HCT116 (cell line): ENCODE measurements around the gene WWP2. TPM values are rescaled to one million over a fixed set of nuclear protein-coding genes. Genes with fewer than 3 reads are reported as not detected.

ENCODE experiments used
- ATAC-seq: fragments of 200-7000 bp; cut with Tn5 transposase; 2 replicates; pipeline ENCODE4 v1.9.1; 2020; ENCODE audit warnings: mild to moderate bottlenecking, moderate library complexity
- BruUV-seq: library from RNA; stranded (reverse); fragments of 400-500 nt; replicated peaks from 2 replicates; lab custom pipeline; 2021; lab: Mats Ljungman, UMichigan
- CTCF ChIA-PET: fragments of 300-600 bp; sonication (Branson Sonifier 250); formaldehyde crosslinking; loops from one replicate; lab custom pipeline; 2021; ENCODE audit warnings: antibody characterized with exemption; lab: Charles Lee
- POLR2A ChIA-PET: fragments of 300-600, 350-600 bp; sonication (Branson Sonifier 250); formaldehyde crosslinking; loops from one replicate; lab custom pipeline; 2021; ENCODE audit warnings: antibody characterized with exemption; lab: Charles Lee
- RAD21 ChIA-PET, 2 experiments: fragments of 300-600 bp; sonication (Branson Sonifier 250); formaldehyde crosslinking; loops; one replicate each; lab custom pipeline; 2023; ENCODE audit warnings: low total read pairs in 2 of 2; ENCODE audit not compliant: uncharacterized antibody in 2 of 2, unreplicated experiment in 2 of 2, low non-redundant PET in 1 of 2; lab: Charles Lee
- DNase-seq: peaks from one replicate; pipeline ENCODE4 v3.0.0-alpha.2; 2010; ENCODE audit warnings: low read depth, low spot score
- H2AFZ ChIP-seq: fragments of 200-600 bp; shearing (Covaris generic), sonication (generic); 2 replicates; pipeline ENCODE4 v1.6.1; 2017; ENCODE audit warnings: low read depth, mixed run types, mixed read lengths, antibody characterized with exemption, low read length; ENCODE audit not compliant: poor library complexity, severe bottlenecking
- H3K27ac ChIP-seq: 2 replicates; pipeline ENCODE4 v1.5.1; 2012; ENCODE audit warnings: low read depth, low read length
- H3K27me3 ChIP-seq: fragments of 200-600 bp; sonication (generic); 2 replicates; pipeline ENCODE4 v1.6.1; 2016; ENCODE audit warnings: mixed run types, low read length, mixed read lengths; ENCODE audit not compliant: insufficient read depth
- H3K36me3 ChIP-seq, 2 experiments: fragments of 200-500 bp in 1 of 2; fragments of 200-600 bp in 1 of 2; sonication (Bioruptor generic) in 1 of 2; sonication (generic) in 1 of 2; 2 replicates each; pipeline versions ENCODE4 v1.5.1 to v1.6.1; 2014 to 2016; ENCODE audit warnings: low read length in 2 of 2, inconsistent platforms in 1 of 2, mixed read lengths in 1 of 2, mixed run types in 1 of 2; ENCODE audit not compliant: insufficient read depth in 2 of 2, control insufficient read depth in 1 of 2
- H3K4me1 ChIP-seq, 2 experiments: fragments of 200-600 bp in 1 of 2; sonication (generic) in 1 of 2; 2 replicates each; pipeline versions ENCODE4 v1.5.1 to v1.6.1; 2012 to 2017; ENCODE audit warnings: low read length in 2 of 2, inconsistent platforms in 1 of 2, mild to moderate bottlenecking in 1 of 2, mixed read lengths in 1 of 2, mixed run types in 1 of 2, moderate library complexity in 1 of 2; ENCODE audit not compliant: insufficient read depth in 2 of 2, control insufficient read depth in 1 of 2
- H3K4me2 ChIP-seq: fragments of 200-600 bp; sonication (generic); 2 replicates; pipeline ENCODE4 v1.6.1; 2017; ENCODE audit warnings: mixed run types, low read length, mixed read lengths
- H3K4me3 ChIP-seq, 2 experiments: fragments of 200-600 bp in 1 of 2; sonication (generic) in 1 of 2; replicated peaks in 1 of 2; 2 replicates each; pipeline ENCODE4 v1.5.1; 2011 to 2016; ENCODE audit warnings: low read length in 2 of 2, control low read depth in 1 of 2, low read depth in 1 of 2, mild to moderate bottlenecking in 1 of 2, mixed read lengths in 1 of 2, mixed run types in 1 of 2
- H3K79me2 ChIP-seq: fragments of 200-600 bp; sonication (generic); 2 replicates; pipeline ENCODE4 v1.6.1; 2017; ENCODE audit warnings: mild to moderate bottlenecking, mixed run types, low read length, moderate library complexity, mixed read lengths; ENCODE audit not compliant: insufficient read depth
- H3K9ac ChIP-seq: fragments of 200-600 bp; sonication (generic); 2 replicates; pipeline ENCODE4 v1.6.1; 2016; ENCODE audit warnings: low read length, mixed read lengths
- H3K9me2 ChIP-seq: fragments of 200-600 bp; sonication (generic), shearing (Covaris generic); 2 replicates; pipeline ENCODE4 v1.6.1; 2017; ENCODE audit warnings: mixed run types, mild to moderate bottlenecking, moderate library complexity; ENCODE audit not compliant: insufficient read depth
- H3K9me3 ChIP-seq, 2 experiments: fragments of 200-500 bp in 1 of 2; fragments of 200-600 bp in 1 of 2; sonication (Bioruptor generic) in 1 of 2; sonication (generic) in 1 of 2; 2 replicates each; pipeline ENCODE4 v1.6.1; 2014 to 2017; ENCODE audit warnings: low read length in 2 of 2, mixed read lengths in 2 of 2, inconsistent platforms in 1 of 2, low read depth in 1 of 2, mild to moderate bottlenecking in 1 of 2, mixed run types in 1 of 2, moderate library complexity in 1 of 2; ENCODE audit not compliant: control insufficient read depth in 1 of 2, insufficient read depth in 1 of 2
- H4K20me1 ChIP-seq: fragments of 200-600 bp; sonication (generic), shearing (Covaris generic); 2 replicates; pipeline ENCODE4 v1.6.1; 2017; ENCODE audit warnings: mixed run types, mild to moderate bottlenecking, moderate library complexity; ENCODE audit not compliant: insufficient read depth
- CBX3 ChIP-seq: IDR thresholded peaks from 2 replicates; pipeline ENCODE4 v1.6.1; 2012; ENCODE audit warnings: low read depth
- CEBPB ChIP-seq: IDR thresholded peaks from 2 replicates; pipeline ENCODE4 v1.6.1; 2012; ENCODE audit warnings: low read depth
- EGR1 ChIP-seq: IDR thresholded peaks from 2 replicates; pipeline ENCODE4 v1.6.1; 2012; ENCODE audit warnings: low read depth
- ELF1 ChIP-seq: IDR thresholded peaks from 2 replicates; pipeline ENCODE4 v1.6.1; 2012; ENCODE audit warnings: low read depth, borderline replicate concordance
- EZH2 ChIP-seq: fragments of 200-600 bp; sonication (generic); IDR thresholded peaks from 2 replicates; pipeline ENCODE4 v1.6.1; 2017; ENCODE audit warnings: antibody characterized with exemption, mixed run types
- EZH2phosphoT487 ChIP-seq: fragments of 200-600 bp; IDR thresholded peaks from 2 replicates; pipeline ENCODE4 v1.6.1; 2018; ENCODE audit warnings: antibody characterized with exemption, borderline replicate concordance
- FOSL1 ChIP-seq: IDR thresholded peaks from 2 replicates; pipeline ENCODE4 v1.6.1; 2012; ENCODE audit warnings: low read depth
- POLR2A ChIP-seq: IDR thresholded peaks from 2 replicates; pipeline ENCODE4 v1.7.0; 2011; ENCODE audit warnings: borderline replicate concordance; ENCODE audit not compliant: insufficient read depth, insufficient read length; ENCODE audit errors: extremely low read depth
- POLR2AphosphoS5 ChIP-seq: IDR thresholded peaks from 2 replicates; pipeline ENCODE4 v1.6.1; 2011; ENCODE audit warnings: mild to moderate bottlenecking, low read depth, low read length, moderate library complexity
- RAD21 ChIP-seq: IDR thresholded peaks from 2 replicates; pipeline ENCODE4 v1.6.1; 2012; ENCODE audit warnings: low read depth, mild to moderate bottlenecking
- SIN3A ChIP-seq: IDR thresholded peaks from 2 replicates; pipeline ENCODE4 v1.6.1; 2012; ENCODE audit warnings: low read depth
- SP1 ChIP-seq: IDR thresholded peaks from 2 replicates; pipeline ENCODE4 v1.6.1; 2012; ENCODE audit warnings: low read depth
- TCF7L2 ChIP-seq: IDR thresholded peaks from 2 replicates; pipeline ENCODE4 v1.7.0; 2011; ENCODE audit warnings: borderline replicate concordance, inconsistent platforms; ENCODE audit not compliant: insufficient read depth, insufficient read length; ENCODE audit errors: extremely low read depth
- YY1 ChIP-seq: IDR thresholded peaks from 2 replicates; pipeline ENCODE4 v1.6.1; 2011; ENCODE audit warnings: low read length, low read depth, moderate library complexity, mild to moderate bottlenecking; ENCODE audit not compliant: insufficient replicate concordance; ENCODE audit errors: extremely low read depth
- intact Hi-C: fragments of 100-400 bp; cut with micrococcal nuclease; formaldehyde crosslinking; loops from 2 replicates; pipeline ENCODE4 v1.10.0; 2022
- total RNA-seq: library from RNA; stranded (reverse); gene quantifications from one replicate; pipeline ENCODE4 v1.2.1, GENCODE V29; 2021; ENCODE audit not compliant: unreplicated experiment
- TF ChIP-seq, protein P1 (sequence below): IDR thresholded peaks from 2 replicates; pipeline ENCODE4 v1.6.1; 2012
- TF ChIP-seq, protein P2 (sequence below): IDR thresholded peaks from 2 replicates; pipeline ENCODE4 v1.6.1; 2012; ENCODE audit warnings: low read depth
- TF ChIP-seq, protein P3 (sequence below): IDR thresholded peaks from 2 replicates; pipeline ENCODE4 v1.6.1; 2011; ENCODE audit warnings: mild to moderate bottlenecking, low read length, moderate library complexity; ENCODE audit not compliant: insufficient replicate concordance; ENCODE audit errors: extremely low read depth
- TF ChIP-seq, protein P4 (sequence below): IDR thresholded peaks from 2 replicates; pipeline ENCODE4 v1.6.1; 2012

WWP2 gene
- total RNA-seq, 1 experiment from 2014 or later = 44.2 TPM

DNA sequence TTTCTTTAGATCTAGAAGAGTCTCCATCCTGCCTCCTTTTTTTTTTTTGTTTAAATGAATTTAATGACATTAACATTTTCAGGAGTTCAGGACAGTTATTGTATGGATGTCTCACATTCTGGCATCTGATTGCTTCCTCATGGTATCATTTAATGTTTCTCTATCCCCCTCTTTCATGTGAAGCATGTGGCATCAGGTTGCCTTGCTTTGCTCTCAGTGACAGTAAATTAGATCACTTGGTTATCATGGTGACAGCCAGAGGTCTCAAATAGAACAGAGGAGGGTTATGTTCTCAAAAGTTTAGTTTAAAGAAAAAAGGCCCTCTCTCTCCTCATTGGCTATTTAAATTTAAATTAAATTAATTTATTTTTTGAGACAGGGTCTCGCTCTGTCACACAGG, 74.1 kb downstream of the WWP2 start:
- H3K9me2 ChIP-seq = no peaks in the 10 kb centered on the region
- no peaks in the 10 kb centered on the region for H4K20me1 ChIP-seq
- DNase-seq (no peak), ATAC-seq (no peak)
- no peaks in the 10 kb centered on the region for H3K9me3 ChIP-seq
- no peak overlapping the region for H3K27ac ChIP-seq
- CTCF ChIA-PET = no interaction called here
- H3K27me3 ChIP-seq = no peaks in the 10 kb centered on the region
- no peaks in the 10 kb centered on the region for H3K79me2 ChIP-seq
- no peak overlapping the region for H2AFZ ChIP-seq
- H3K4me2 ChIP-seq = no peak overlapping the region
- intact Hi-C loops = no loop called here
- TF ChIP-seq POLR2AphosphoS5 (no peak), FOSL1 (no peak), EZH2phosphoT487 (no peak), EGR1 (no peak), POLR2A (no peak), TCF7L2 (no peak), SIN3A (no peak), CBX3 (no peak), EZH2 (no peak), SP1 (no peak), ELF1 (no peak), RAD21 (no peak), YY1 (no peak), CEBPB (no peak)
- TF ChIP-seq, protein P1, sequence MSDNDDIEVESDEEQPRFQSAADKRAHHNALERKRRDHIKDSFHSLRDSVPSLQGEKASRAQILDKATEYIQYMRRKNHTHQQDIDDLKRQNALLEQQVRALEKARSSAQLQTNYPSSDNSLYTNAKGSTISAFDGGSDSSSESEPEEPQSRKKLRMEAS = no peak
- TF ChIP-seq, protein P2, sequence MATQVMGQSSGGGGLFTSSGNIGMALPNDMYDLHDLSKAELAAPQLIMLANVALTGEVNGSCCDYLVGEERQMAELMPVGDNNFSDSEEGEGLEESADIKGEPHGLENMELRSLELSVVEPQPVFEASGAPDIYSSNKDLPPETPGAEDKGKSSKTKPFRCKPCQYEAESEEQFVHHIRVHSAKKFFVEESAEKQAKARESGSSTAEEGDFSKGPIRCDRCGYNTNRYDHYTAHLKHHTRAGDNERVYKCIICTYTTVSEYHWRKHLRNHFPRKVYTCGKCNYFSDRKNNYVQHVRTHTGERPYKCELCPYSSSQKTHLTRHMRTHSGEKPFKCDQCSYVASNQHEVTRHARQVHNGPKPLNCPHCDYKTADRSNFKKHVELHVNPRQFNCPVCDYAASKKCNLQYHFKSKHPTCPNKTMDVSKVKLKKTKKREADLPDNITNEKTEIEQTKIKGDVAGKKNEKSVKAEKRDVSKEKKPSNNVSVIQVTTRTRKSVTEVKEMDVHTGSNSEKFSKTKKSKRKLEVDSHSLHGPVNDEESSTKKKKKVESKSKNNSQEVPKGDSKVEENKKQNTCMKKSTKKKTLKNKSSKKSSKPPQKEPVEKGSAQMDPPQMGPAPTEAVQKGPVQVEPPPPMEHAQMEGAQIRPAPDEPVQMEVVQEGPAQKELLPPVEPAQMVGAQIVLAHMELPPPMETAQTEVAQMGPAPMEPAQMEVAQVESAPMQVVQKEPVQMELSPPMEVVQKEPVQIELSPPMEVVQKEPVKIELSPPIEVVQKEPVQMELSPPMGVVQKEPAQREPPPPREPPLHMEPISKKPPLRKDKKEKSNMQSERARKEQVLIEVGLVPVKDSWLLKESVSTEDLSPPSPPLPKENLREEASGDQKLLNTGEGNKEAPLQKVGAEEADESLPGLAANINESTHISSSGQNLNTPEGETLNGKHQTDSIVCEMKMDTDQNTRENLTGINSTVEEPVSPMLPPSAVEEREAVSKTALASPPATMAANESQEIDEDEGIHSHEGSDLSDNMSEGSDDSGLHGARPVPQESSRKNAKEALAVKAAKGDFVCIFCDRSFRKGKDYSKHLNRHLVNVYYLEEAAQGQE = no peak
- TF ChIP-seq, protein P3, sequence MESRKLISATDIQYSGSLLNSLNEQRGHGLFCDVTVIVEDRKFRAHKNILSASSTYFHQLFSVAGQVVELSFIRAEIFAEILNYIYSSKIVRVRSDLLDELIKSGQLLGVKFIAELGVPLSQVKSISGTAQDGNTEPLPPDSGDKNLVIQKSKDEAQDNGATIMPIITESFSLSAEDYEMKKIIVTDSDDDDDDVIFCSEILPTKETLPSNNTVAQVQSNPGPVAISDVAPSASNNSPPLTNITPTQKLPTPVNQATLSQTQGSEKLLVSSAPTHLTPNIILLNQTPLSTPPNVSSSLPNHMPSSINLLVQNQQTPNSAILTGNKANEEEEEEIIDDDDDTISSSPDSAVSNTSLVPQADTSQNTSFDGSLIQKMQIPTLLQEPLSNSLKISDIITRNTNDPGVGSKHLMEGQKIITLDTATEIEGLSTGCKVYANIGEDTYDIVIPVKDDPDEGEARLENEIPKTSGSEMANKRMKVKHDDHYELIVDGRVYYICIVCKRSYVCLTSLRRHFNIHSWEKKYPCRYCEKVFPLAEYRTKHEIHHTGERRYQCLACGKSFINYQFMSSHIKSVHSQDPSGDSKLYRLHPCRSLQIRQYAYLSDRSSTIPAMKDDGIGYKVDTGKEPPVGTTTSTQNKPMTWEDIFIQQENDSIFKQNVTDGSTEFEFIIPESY = no peak
- TF ChIP-seq, protein P4, sequence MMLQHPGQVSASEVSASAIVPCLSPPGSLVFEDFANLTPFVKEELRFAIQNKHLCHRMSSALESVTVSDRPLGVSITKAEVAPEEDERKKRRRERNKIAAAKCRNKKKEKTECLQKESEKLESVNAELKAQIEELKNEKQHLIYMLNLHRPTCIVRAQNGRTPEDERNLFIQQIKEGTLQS = no peak
- RAD21 ChIA-PET = no interaction called here
- peaks cover 4 to 6% of the 10 kb centered on the region in 2 experiments; a peak in 3 of 4 replicates for H3K4me1 ChIP-seq
- BruUV-seq = no TSS peak
- H3K9ac ChIP-seq = no peak overlapping the region
- no peaks in the 10 kb centered on the region for H3K36me3 ChIP-seq
- POLR2A ChIA-PET = no interaction called here
- H3K4me3 ChIP-seq = no peak overlapping the region
